Cerebellar nuclear complex (tissue), 1 donor: ENCODE results near the gene SLC28A2.
"Not testable (repeated sequence)": the region's sequence is repeated elsewhere in the genome, so short reads cannot be mapped to it uniquely, and the experiment has no call there.

Experiments used
- DNase-seq, 2 experiments: peaks; one replicate each; lab custom pipeline; 2025; lab: John Stamatoyannopoulos, UW

SLC28A2 gene, protein sequence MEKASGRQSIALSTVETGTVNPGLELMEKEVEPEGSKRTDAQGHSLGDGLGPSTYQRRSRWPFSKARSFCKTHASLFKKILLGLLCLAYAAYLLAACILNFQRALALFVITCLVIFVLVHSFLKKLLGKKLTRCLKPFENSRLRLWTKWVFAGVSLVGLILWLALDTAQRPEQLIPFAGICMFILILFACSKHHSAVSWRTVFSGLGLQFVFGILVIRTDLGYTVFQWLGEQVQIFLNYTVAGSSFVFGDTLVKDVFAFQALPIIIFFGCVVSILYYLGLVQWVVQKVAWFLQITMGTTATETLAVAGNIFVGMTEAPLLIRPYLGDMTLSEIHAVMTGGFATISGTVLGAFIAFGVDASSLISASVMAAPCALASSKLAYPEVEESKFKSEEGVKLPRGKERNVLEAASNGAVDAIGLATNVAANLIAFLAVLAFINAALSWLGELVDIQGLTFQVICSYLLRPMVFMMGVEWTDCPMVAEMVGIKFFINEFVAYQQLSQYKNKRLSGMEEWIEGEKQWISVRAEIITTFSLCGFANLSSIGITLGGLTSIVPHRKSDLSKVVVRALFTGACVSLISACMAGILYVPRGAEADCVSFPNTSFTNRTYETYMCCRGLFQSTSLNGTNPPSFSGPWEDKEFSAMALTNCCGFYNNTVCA

DNA sequence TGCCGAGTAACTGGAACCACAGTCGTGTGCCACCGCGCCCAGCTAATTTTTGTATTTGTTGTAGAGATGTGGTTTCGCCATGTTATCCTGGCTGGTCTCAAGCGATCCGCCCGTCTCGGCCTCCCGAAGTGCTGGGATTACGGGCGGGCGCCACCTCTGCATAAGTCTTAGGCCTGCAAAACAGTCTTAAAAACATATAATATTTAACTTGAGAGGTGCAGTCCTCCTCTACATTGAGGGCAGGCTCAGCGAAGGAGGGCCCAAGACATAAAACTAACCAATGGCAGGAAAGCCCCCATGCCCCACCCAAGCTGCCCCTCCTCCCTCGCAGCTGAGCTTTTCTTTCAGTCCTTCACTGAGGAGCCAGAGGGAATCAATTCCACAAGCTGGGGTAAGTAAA, at the start of gene SLC28A2:
SLC28A2 (plus strand) TSS at position 347 of the 400 bp plus-strand sequence. CDS start 982 bp downstream, outside the sequence.
- no peak for DNase-seq

DNA sequence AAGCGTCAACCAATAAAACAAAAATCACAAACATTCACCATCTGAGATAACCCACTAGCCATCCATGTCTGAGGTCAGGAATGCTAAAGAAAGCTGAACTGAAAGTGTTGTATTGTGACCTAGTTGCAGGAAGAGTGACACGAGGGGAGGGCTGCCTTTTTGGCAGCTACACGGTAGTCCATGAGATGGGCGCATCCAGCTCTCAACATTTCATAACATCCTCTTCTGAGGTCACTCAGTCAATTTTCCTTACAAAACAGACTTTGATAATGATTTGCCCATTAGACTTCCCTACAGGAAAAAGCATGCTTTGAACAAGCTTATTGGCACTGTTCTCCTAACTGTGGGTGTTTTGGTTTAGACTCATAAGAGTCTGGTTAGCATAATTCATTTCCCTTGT, 48.9 kb upstream of the SLC28A2 start:
- DNase-seq, result no peak

DNA sequence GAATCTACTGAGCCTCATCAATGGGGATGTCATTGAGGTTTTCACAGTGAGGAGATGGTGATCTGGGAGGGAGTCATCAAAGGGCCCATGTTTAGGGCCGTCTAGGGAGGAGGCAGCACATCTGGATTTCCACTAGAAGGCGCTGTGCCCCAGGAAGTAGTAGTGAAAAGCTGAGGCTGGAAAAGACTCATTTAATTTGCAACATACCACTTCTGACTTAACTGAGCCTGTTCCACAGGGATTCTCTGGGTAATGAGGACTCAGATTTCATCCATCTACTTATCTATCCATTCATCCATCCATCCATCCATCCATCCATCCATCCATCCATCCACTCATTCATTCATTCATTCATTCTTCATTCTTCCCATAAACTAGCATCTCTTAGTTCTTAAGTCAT, 46.8 kb upstream of the SLC28A2 start:
- no peak for DNase-seq

- no peak for DNase-seq
These were observed 39.5 kb upstream of the SLC28A2 start for GRCh38 chr15:45212493-45212892.

DNA sequence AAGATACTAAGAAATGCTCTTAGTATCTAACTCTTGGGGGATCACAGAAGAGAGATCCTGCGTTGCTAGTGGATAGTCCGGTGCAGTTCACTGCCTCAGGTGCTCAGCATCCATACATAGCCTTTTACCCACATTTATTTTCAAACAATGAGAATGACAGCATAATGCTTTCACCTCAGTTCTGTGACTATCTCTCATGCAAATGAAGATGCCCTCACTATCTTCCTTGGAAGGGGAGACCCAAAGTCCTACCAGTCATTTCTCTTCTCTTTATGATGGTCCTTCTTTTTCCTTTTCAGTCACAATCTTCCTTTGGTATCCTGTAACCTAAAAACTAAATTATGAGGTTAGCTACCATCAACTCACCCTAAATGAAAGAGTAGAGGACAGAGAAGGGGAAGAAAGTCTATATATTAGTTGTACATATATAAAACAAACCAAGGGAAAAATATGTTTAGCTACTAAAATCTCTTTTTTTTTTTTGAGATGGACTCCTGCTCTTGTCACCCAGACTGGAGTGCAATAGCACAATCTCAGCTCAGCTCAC, 30.9 kb upstream of the SLC28A2 start:
- no peak for DNase-seq

- DNase-seq, result no peak
These were observed 30.1 kb upstream of the SLC28A2 start for GRCh38 chr15:45221967-45222366.

DNA sequence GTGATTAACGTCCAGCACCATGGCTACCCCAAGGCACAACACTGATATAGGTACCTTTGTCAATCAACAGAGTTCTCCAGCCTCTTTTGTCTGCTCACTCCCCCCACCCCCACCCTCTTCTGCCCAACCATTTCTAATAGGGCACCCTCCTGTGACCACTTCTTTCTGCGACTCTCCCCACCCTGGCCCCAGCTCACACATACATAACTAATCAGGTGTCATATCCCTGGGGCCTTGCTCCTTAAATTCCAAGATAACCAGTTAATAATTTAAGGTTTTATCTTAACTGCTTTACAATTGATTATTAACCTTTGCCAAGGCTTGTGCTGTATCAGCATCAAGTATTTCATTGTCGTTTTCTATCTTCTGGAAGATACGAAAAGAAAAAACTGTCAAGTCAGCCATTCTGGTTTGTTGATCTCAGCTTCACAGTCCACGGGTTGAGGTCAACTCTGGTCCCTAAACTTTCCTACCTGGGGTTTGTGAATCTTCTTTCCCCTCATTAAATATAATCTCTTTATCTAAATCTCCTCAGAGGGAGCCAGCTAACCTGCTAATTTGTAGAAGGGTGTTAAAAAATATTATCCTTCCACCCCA, 27.3 kb upstream of the SLC28A2 start:
- DNase-seq, result no peak

GRCh38 chr15:45225506-45226273, 26.3 kb upstream of the SLC28A2 start:
- DNase-seq, result no peak

GRCh38 chr15:45228931-45229330, 23.1 kb upstream of the SLC28A2 start:
- no peak for DNase-seq

DNA sequence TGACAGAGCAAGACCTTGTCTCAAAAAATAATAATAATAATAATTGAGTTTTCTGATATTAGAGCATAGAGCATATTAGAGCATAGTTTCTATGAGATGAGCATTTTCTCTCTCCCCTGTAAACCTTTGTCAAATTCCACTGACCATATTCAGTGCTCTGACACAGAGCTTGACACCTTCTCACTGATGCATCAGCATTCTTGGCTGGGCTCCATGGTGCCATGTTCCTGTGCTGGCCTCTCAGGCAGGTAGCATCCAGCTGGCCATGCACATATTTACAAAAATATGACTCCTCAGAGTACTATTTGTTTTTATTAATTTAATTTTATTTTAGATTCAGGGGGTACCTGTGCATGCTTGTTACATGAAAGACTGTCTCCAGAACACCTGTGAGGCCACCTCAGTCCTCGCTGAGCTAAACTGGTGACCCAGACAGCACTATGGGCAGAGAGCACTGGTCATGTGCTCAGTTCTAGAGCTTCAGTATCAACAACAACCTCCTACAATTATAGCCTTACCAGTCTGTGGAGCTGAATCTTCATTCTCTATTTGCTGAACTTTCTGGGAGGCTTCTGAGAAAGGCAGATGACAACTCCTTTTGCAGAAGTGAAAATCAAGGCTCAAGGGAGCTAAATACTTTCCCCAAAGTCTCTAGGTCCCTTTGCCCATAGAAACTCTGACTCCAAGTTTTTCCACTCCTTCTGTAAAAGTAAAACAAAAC, 21.6 kb upstream of the SLC28A2 start:
- no peak for DNase-seq

GRCh38 chr15:45231132-45231531, 20.9 kb upstream of the SLC28A2 start:
- no peak for DNase-seq

GRCh38 chr15:45231864-45232562, 20.0 kb upstream of the SLC28A2 start:
- DNase-seq, result no peak

GRCh38 chr15:45234562-45235235, 17.3 kb upstream of the SLC28A2 start:
- DNase-seq, result no peak

GRCh38 chr15:45236806-45237205, 15.2 kb upstream of the SLC28A2 start:
- DNase-seq, result not testable (repeated sequence)

- no peak for DNase-seq
These were observed 9.7 kb upstream of the SLC28A2 start for GRCh38 chr15:45242289-45242688.

DNA sequence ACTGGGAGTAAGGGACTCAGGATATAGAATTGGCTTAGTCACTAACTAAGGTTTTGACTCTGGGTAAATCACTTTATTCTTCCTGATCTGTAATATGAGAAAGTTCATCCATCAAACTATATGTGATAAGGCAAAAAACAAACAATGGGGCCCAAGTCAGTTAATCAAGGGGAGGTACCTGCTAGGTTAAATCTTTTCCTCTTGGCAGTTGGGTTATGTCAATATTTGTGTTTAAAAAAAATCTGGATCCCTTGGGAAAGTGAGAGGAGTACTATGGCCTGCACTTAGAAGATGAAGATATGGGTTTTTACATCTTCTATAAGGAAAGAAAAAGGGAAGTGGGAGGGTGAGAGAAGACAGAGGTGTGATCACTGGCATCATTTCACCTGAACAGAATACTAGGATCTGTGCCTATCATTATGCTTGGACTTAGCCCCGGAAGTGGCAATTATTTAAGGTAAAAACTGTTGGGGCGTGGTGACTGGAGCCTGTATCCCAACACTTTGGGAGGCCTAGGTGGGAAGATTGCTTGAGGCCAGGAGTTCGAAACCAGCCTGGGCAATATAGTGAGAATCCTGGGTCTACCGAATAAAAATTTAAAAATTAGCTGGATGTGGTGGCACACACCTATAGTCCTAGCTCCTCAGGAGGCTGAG, 2.8 kb upstream of the SLC28A2 start:
- no peak for DNase-seq

- DNase-seq, result no peak
These were observed 1.3 kb downstream of the SLC28A2 start for GRCh38 chr15:45253330-45253729.

GRCh38 chr15:45254405-45254804, 2.4 kb downstream of the SLC28A2 start:
- DNase-seq, result no peak

DNA sequence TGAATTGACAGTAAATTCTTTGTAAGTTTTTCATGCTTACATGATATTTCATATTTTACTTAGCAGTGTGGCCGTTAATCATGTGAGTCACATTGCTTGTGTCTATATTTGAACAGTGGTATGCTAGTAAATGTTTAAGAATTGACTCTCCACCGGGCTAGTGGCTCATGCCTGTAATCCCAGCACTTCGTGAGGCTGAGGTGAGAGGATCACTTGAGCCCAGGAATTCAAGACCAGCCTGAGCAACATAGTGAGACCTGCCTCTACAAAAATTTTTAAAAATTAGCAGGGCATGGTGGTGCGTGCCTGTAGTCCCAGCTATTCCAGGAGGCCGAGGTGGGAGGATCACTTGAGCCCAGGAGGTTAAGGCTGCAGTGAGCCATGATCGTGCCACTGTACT, 2.8 kb downstream of the SLC28A2 start:
- DNase-seq, result not testable (repeated sequence)

DNA sequence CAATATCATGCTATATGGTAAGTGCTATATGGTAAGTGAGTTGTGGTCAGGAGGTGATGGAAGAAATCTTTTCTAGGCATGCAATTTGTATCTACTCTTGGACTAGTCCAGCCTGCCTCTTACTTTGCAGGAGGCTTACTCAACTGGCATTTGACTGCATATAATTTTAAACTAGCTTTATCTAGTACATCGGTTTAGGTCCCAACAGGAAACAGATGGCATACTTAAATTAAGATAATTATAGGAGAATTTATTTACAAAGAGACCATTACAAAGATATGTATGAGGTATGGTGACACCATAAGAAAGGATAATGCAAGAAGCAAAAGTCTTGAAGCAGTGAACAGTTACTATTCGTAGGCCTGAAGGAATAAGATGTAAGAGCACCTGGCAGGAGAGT, 7.8 kb downstream of the SLC28A2 start:
- no peak for DNase-seq
